ENCODE data around the gene NUDC.

DNA sequence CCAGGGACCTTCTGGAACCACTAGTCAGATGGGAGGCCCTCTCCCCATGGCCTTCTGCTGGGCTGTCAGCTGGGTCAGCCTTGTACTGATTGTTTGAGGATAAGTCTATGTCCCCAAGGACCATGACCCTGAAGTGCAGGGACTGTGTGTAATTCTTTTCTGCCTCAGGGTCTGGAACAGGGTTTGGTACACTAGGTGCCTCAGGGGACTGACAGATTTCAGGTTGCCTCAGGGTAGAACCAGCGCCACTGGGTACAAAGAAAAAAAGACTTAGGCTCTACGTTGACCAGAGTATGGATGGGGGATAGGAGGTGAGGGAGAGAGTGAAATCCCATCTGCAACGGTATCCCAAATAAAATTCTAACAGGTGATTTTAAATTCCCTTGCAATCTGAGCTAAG, 35.8 kb downstream of the NUDC start:
- TF ChIP-seq, protein P1, sequence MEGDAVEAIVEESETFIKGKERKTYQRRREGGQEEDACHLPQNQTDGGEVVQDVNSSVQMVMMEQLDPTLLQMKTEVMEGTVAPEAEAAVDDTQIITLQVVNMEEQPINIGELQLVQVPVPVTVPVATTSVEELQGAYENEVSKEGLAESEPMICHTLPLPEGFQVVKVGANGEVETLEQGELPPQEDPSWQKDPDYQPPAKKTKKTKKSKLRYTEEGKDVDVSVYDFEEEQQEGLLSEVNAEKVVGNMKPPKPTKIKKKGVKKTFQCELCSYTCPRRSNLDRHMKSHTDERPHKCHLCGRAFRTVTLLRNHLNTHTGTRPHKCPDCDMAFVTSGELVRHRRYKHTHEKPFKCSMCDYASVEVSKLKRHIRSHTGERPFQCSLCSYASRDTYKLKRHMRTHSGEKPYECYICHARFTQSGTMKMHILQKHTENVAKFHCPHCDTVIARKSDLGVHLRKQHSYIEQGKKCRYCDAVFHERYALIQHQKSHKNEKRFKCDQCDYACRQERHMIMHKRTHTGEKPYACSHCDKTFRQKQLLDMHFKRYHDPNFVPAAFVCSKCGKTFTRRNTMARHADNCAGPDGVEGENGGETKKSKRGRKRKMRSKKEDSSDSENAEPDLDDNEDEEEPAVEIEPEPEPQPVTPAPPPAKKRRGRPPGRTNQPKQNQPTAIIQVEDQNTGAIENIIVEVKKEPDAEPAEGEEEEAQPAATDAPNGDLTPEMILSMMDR (conservative IDR thresholded peaks at IDR 0.05; ENCODE audit: low read depth, low read length): no peak
- TF ChIP-seq EZH2 (IDR thresholded peaks at IDR 0.05; ENCODE audit: low read length, unreplicated experiment): no peak
